HCT116 (cell line): ENCODE results near the gene TET2. TPM values are rescaled to one million over a fixed set of nuclear protein-coding genes. Genes with fewer than 3 reads are reported as not detected.

Source experiments
- ATAC-seq: fragments of 200-7000 bp; cut with Tn5 transposase; 2 replicates; pipeline ENCODE4 v1.9.1; 2020; ENCODE audit warnings: mild to moderate bottlenecking, moderate library complexity
- BruUV-seq: library from RNA; stranded (reverse); fragments of 400-500 nt; replicated peaks from 2 replicates; lab custom pipeline; 2021; lab: Mats Ljungman, UMichigan
- CTCF ChIA-PET: fragments of 300-600 bp; sonication (Branson Sonifier 250); formaldehyde crosslinking; loops from one replicate; lab custom pipeline; 2021; ENCODE audit warnings: antibody characterized with exemption; lab: Charles Lee
- POLR2A ChIA-PET: fragments of 300-600, 350-600 bp; sonication (Branson Sonifier 250); formaldehyde crosslinking; loops from one replicate; lab custom pipeline; 2021; ENCODE audit warnings: antibody characterized with exemption; lab: Charles Lee
- RAD21 ChIA-PET, 2 experiments: fragments of 300-600 bp; sonication (Branson Sonifier 250); formaldehyde crosslinking; loops; one replicate each; lab custom pipeline; 2023; ENCODE audit warnings: low total read pairs in 2 of 2; ENCODE audit not compliant: uncharacterized antibody in 2 of 2, unreplicated experiment in 2 of 2, low non-redundant PET in 1 of 2; lab: Charles Lee
- DNase-seq: peaks from one replicate; pipeline ENCODE4 v3.0.0-alpha.2; 2010; ENCODE audit warnings: low read depth, low spot score
- H2AFZ ChIP-seq: fragments of 200-600 bp; shearing (Covaris generic), sonication (generic); 2 replicates; pipeline ENCODE4 v1.6.1; 2017; ENCODE audit warnings: low read depth, mixed run types, mixed read lengths, antibody characterized with exemption, low read length; ENCODE audit not compliant: poor library complexity, severe bottlenecking
- H3K27ac ChIP-seq: 2 replicates; pipeline ENCODE4 v1.5.1; 2012; ENCODE audit warnings: low read depth, low read length
- H3K27me3 ChIP-seq: fragments of 200-600 bp; sonication (generic); 2 replicates; pipeline ENCODE4 v1.6.1; 2016; ENCODE audit warnings: mixed run types, low read length, mixed read lengths; ENCODE audit not compliant: insufficient read depth
- H3K36me3 ChIP-seq, 2 experiments: fragments of 200-500 bp in 1 of 2; fragments of 200-600 bp in 1 of 2; sonication (Bioruptor generic) in 1 of 2; sonication (generic) in 1 of 2; 2 replicates each; pipeline versions ENCODE4 v1.5.1 to v1.6.1; 2014 to 2016; ENCODE audit warnings: low read length in 2 of 2, inconsistent platforms in 1 of 2, mixed read lengths in 1 of 2, mixed run types in 1 of 2; ENCODE audit not compliant: insufficient read depth in 2 of 2, control insufficient read depth in 1 of 2
- H3K4me1 ChIP-seq, 2 experiments: fragments of 200-600 bp in 1 of 2; sonication (generic) in 1 of 2; 2 replicates each; pipeline versions ENCODE4 v1.5.1 to v1.6.1; 2012 to 2017; ENCODE audit warnings: low read length in 2 of 2, inconsistent platforms in 1 of 2, mild to moderate bottlenecking in 1 of 2, mixed read lengths in 1 of 2, mixed run types in 1 of 2, moderate library complexity in 1 of 2; ENCODE audit not compliant: insufficient read depth in 2 of 2, control insufficient read depth in 1 of 2
- H3K4me2 ChIP-seq: fragments of 200-600 bp; sonication (generic); 2 replicates; pipeline ENCODE4 v1.6.1; 2017; ENCODE audit warnings: mixed run types, low read length, mixed read lengths
- H3K4me3 ChIP-seq, 2 experiments: fragments of 200-600 bp in 1 of 2; sonication (generic) in 1 of 2; replicated peaks in 1 of 2; 2 replicates each; pipeline ENCODE4 v1.5.1; 2011 to 2016; ENCODE audit warnings: low read length in 2 of 2, control low read depth in 1 of 2, low read depth in 1 of 2, mild to moderate bottlenecking in 1 of 2, mixed read lengths in 1 of 2, mixed run types in 1 of 2
- H3K79me2 ChIP-seq: fragments of 200-600 bp; sonication (generic); 2 replicates; pipeline ENCODE4 v1.6.1; 2017; ENCODE audit warnings: mild to moderate bottlenecking, mixed run types, low read length, moderate library complexity, mixed read lengths; ENCODE audit not compliant: insufficient read depth
- H3K9ac ChIP-seq: fragments of 200-600 bp; sonication (generic); 2 replicates; pipeline ENCODE4 v1.6.1; 2016; ENCODE audit warnings: low read length, mixed read lengths
- H3K9me2 ChIP-seq: fragments of 200-600 bp; sonication (generic), shearing (Covaris generic); 2 replicates; pipeline ENCODE4 v1.6.1; 2017; ENCODE audit warnings: mixed run types, mild to moderate bottlenecking, moderate library complexity; ENCODE audit not compliant: insufficient read depth
- H3K9me3 ChIP-seq, 2 experiments: fragments of 200-500 bp in 1 of 2; fragments of 200-600 bp in 1 of 2; sonication (Bioruptor generic) in 1 of 2; sonication (generic) in 1 of 2; 2 replicates each; pipeline ENCODE4 v1.6.1; 2014 to 2017; ENCODE audit warnings: low read length in 2 of 2, mixed read lengths in 2 of 2, inconsistent platforms in 1 of 2, low read depth in 1 of 2, mild to moderate bottlenecking in 1 of 2, mixed run types in 1 of 2, moderate library complexity in 1 of 2; ENCODE audit not compliant: control insufficient read depth in 1 of 2, insufficient read depth in 1 of 2
- H4K20me1 ChIP-seq: fragments of 200-600 bp; sonication (generic), shearing (Covaris generic); 2 replicates; pipeline ENCODE4 v1.6.1; 2017; ENCODE audit warnings: mixed run types, mild to moderate bottlenecking, moderate library complexity; ENCODE audit not compliant: insufficient read depth
- ATF3 ChIP-seq: IDR thresholded peaks from 2 replicates; pipeline ENCODE4 v1.6.1; 2012
- CBX3 ChIP-seq: IDR thresholded peaks from 2 replicates; pipeline ENCODE4 v1.6.1; 2012; ENCODE audit warnings: low read depth
- CEBPB ChIP-seq: IDR thresholded peaks from 2 replicates; pipeline ENCODE4 v1.6.1; 2012; ENCODE audit warnings: low read depth
- ELF1 ChIP-seq: IDR thresholded peaks from 2 replicates; pipeline ENCODE4 v1.6.1; 2012; ENCODE audit warnings: low read depth, borderline replicate concordance
- EZH2 ChIP-seq: fragments of 200-600 bp; sonication (generic); IDR thresholded peaks from 2 replicates; pipeline ENCODE4 v1.6.1; 2017; ENCODE audit warnings: antibody characterized with exemption, mixed run types
- EZH2phosphoT487 ChIP-seq: fragments of 200-600 bp; IDR thresholded peaks from 2 replicates; pipeline ENCODE4 v1.6.1; 2018; ENCODE audit warnings: antibody characterized with exemption, borderline replicate concordance
- FOSL1 ChIP-seq: IDR thresholded peaks from 2 replicates; pipeline ENCODE4 v1.6.1; 2012; ENCODE audit warnings: low read depth
- JUND ChIP-seq: IDR thresholded peaks from 2 replicates; pipeline ENCODE4 v1.6.1; 2012
- POLR2A ChIP-seq: IDR thresholded peaks from 2 replicates; pipeline ENCODE4 v1.7.0; 2011; ENCODE audit warnings: borderline replicate concordance; ENCODE audit not compliant: insufficient read depth, insufficient read length; ENCODE audit errors: extremely low read depth
- POLR2AphosphoS5 ChIP-seq: IDR thresholded peaks from 2 replicates; pipeline ENCODE4 v1.6.1; 2011; ENCODE audit warnings: mild to moderate bottlenecking, low read depth, low read length, moderate library complexity
- REST ChIP-seq: IDR thresholded peaks from 2 replicates; pipeline ENCODE4 v1.6.1; 2012; ENCODE audit warnings: low read depth
- SP1 ChIP-seq: IDR thresholded peaks from 2 replicates; pipeline ENCODE4 v1.6.1; 2012; ENCODE audit warnings: low read depth
- SRF ChIP-seq: IDR thresholded peaks from 2 replicates; pipeline ENCODE4 v1.6.1; 2012; ENCODE audit warnings: low read depth
- YY1 ChIP-seq: IDR thresholded peaks from 2 replicates; pipeline ENCODE4 v1.6.1; 2011; ENCODE audit warnings: low read length, low read depth, moderate library complexity, mild to moderate bottlenecking; ENCODE audit not compliant: insufficient replicate concordance; ENCODE audit errors: extremely low read depth
- ZFX ChIP-seq: fragments of 450-650 bp; IDR thresholded peaks from 2 replicates; pipeline ENCODE4 v1.6.1; 2017
- intact Hi-C: fragments of 100-400 bp; cut with micrococcal nuclease; formaldehyde crosslinking; loops from 2 replicates; pipeline ENCODE4 v1.10.0; 2022
- total RNA-seq: library from RNA; stranded (reverse); gene quantifications from one replicate; pipeline ENCODE4 v1.2.1, GENCODE V29; 2021; ENCODE audit not compliant: unreplicated experiment
- TF ChIP-seq, protein P1 (sequence below): IDR thresholded peaks from 2 replicates; pipeline ENCODE4 v1.6.1; 2012

The TET2 gene
- total RNA-seq, 1 experiment from 2014 or later, result 9.7 TPM

GRCh38 chr4:105146276-105147015, at the start of gene TET2 (continued):
- TF ChIP-seq FOSL1, result no peak

- POLR2A ChIA-PET, result no interaction called here
These were observed 44.7 kb upstream of the TET2 start for GRCh38 chr4:105102016-105102415.

DNA sequence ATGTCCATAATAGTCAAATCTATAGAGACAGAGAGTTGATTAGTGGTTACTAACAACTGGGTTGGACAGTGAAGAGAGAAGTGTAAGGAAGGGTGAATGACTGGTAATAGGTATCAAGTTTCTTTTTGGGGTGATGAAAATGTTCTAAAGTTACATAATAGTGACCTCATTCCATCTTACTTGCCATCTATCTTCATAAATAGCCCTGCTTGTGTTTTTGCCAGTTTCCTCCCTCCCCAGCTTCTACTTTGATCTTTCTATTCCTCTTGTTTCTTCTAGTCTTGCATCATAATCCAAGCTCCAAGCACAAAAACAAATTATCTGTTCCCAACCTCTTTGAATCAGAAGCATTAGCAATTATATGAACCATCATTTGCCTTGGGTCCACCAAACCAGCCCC, 40.2 kb upstream of the TET2 start:
- DNase-seq, result no peak
- no peaks in the 10 kb centered on the region for H3K27me3 ChIP-seq
- CTCF ChIA-PET, result no interaction called here
- H3K27ac ChIP-seq, result no peak overlapping the region
- BruUV-seq, result no TSS peak
- no peak for ATAC-seq
- no peaks in the 10 kb centered on the region for H3K4me1 ChIP-seq
- H2AFZ ChIP-seq, result no peak overlapping the region
- no peak overlapping the region for H3K4me2 ChIP-seq
- H4K20me1 ChIP-seq, result no peaks in the 10 kb centered on the region
- intact Hi-C loops, result no loop called here
- H3K9ac ChIP-seq, result no peak overlapping the region
- RAD21 ChIA-PET, result no interaction called here
- H3K9me2 ChIP-seq, result no peaks in the 10 kb centered on the region; the same call in 1 of the 2 replicates
- H3K79me2 ChIP-seq, result no peaks in the 10 kb centered on the region
- no peaks in the 10 kb centered on the region for H3K36me3 ChIP-seq
- no peak overlapping the region for H3K4me3 ChIP-seq
- POLR2A ChIA-PET, result no interaction called here
- no peaks in the 10 kb centered on the region for H3K9me3 ChIP-seq
- no peak for TF ChIP-seq REST
- no peak for TF ChIP-seq EZH2
- no peak for TF ChIP-seq YY1
- TF ChIP-seq ATF3, result no peak
- TF ChIP-seq CEBPB, result no peak
- TF ChIP-seq JUND, result no peak
- no peak for TF ChIP-seq CBX3
- TF ChIP-seq SP1, result no peak
- TF ChIP-seq, protein P1, sequence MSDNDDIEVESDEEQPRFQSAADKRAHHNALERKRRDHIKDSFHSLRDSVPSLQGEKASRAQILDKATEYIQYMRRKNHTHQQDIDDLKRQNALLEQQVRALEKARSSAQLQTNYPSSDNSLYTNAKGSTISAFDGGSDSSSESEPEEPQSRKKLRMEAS, result no peak
- no peak for TF ChIP-seq SRF
- TF ChIP-seq FOSL1, result no peak
- TF ChIP-seq EZH2phosphoT487, result no peak
- TF ChIP-seq POLR2AphosphoS5, result no peak
- TF ChIP-seq ZFX, result no peak
- no peak for TF ChIP-seq ELF1

More at GRCh38 chr4:105102016-105102415, 44.7 kb upstream of the TET2 start:
- no TSS peak for BruUV-seq
- no peaks in the 10 kb centered on the region; the same call in 1 of the 2 replicates for H3K9me2 ChIP-seq
- H3K79me2 ChIP-seq, result no peaks in the 10 kb centered on the region
- no peaks in the 10 kb centered on the region for H3K9me3 ChIP-seq
- DNase-seq (no peak), ATAC-seq (no peak)
- CTCF ChIA-PET, result no interaction called here
- RAD21 ChIA-PET, result no interaction called here
- H3K27me3 ChIP-seq, result no peaks in the 10 kb centered on the region
- H3K4me1 ChIP-seq, result no peaks in the 10 kb centered on the region
- H3K36me3 ChIP-seq, result no peaks in the 10 kb centered on the region
- no peak overlapping the region for H3K4me3 ChIP-seq
- H2AFZ ChIP-seq, result no peak overlapping the region
- intact Hi-C loops, result no loop called here
- TF ChIP-seq EZH2phosphoT487 (no peak), SRF (no peak), POLR2A (no peak)
- no peak overlapping the region for H3K27ac ChIP-seq
- H3K4me2 ChIP-seq, result no peak overlapping the region
- H3K9ac ChIP-seq, result no peak overlapping the region
- H4K20me1 ChIP-seq, result no peaks in the 10 kb centered on the region
